Measurements from ENCODE around the gene KLHL30.

- no peak for TF ChIP-seq CTCF (IDR thresholded peaks at IDR 0.05)
- TF ChIP-seq POLR2A (IDR thresholded peaks at IDR 0.05) = no peak
These were observed 32.7 kb upstream of the KLHL30 start for GRCh38 chr2:238105506-238106338.

Measured in adrenal gland (tissue), 5 donors.